Osteocyte (in vitro differentiated cells): ENCODE data around the gene OSBPL3. TPM values are rescaled to one million over a fixed set of nuclear protein-coding genes. Genes with fewer than 3 reads are reported as not detected.

Source experiments
- DNase-seq: peaks from one replicate; pipeline ENCODE4 v3.0.0; 2021; ENCODE audit warnings: mixed read lengths; ENCODE audit not compliant: unreplicated experiment; ENCODE audit errors: extremely low spot score
- H3K27ac Mint-ChIP-seq: one replicate; pipeline ENCODE4 v1.8.0; 2021; ENCODE audit warnings: mild to moderate bottlenecking, mixed read lengths; ENCODE audit not compliant: unreplicated experiment
- H3K27me3 Mint-ChIP-seq: one replicate; pipeline ENCODE4 v1.8.0; 2021; ENCODE audit warnings: mixed read lengths; ENCODE audit not compliant: unreplicated experiment
- H3K36me3 Mint-ChIP-seq: one replicate; pipeline ENCODE4 v1.8.0; 2021; ENCODE audit warnings: mixed read lengths; ENCODE audit not compliant: unreplicated experiment
- H3K4me1 Mint-ChIP-seq: one replicate; pipeline ENCODE4 v1.8.0; 2021; ENCODE audit warnings: mixed read lengths; ENCODE audit not compliant: unreplicated experiment
- H3K4me3 Mint-ChIP-seq: one replicate; pipeline ENCODE4 v1.8.0; 2021; ENCODE audit warnings: mild to moderate bottlenecking, moderate library complexity, mixed read lengths; ENCODE audit not compliant: unreplicated experiment
- H3K9me3 Mint-ChIP-seq: one replicate; pipeline ENCODE4 v1.8.0; 2021; ENCODE audit warnings: mixed read lengths; ENCODE audit not compliant: unreplicated experiment
- total RNA-seq: library from RNA; stranded (reverse); gene quantifications from 2 replicates; pipeline ENCODE4 v1.2.1, GENCODE V29; 2021
- TF ChIP-seq, protein P1 (sequence below): fragments of 200-600 bp; sonication (generic); IDR thresholded peaks from 2 replicates; pipeline ENCODE4 v1.5.0; 2021; ENCODE audit warnings: antibody characterized with exemption, mild to moderate bottlenecking, moderate library complexity

Gene OSBPL3
- total RNA-seq, 1 donor from 2014 or later, result 8.0 TPM

DNA sequence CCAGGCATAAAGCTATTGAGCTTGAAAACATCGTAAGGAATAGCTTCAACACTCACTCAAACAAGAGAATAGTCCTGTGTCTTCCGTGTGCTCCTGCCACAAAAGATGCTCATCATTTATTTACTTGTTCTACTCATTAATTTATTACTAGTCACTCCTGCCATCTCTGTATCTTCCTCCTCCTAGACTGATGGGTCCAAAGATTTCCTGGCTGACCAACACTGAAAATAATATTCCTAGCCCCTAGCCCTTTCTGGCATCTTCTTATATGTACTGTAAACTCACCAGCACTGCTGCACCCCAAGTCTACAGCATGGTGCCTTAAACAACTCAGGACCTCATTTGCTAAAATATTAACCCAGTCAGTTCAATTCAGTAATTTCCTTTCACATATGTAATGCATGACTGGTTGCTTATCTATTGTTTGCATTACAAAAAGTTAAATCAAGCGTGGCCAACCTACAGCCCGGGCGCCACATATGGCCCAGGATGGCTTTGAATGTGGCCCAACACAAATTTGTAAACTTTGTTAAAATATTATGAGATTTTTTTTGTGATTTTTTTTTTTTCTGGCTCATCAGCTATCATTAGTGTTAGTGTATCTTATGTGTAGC, 136.1 kb downstream of the OSBPL3 start:
- no peak for DNase-seq
- H3K4me3 Mint-ChIP-seq, result no peak overlapping the region
- TF ChIP-seq, protein P1, sequence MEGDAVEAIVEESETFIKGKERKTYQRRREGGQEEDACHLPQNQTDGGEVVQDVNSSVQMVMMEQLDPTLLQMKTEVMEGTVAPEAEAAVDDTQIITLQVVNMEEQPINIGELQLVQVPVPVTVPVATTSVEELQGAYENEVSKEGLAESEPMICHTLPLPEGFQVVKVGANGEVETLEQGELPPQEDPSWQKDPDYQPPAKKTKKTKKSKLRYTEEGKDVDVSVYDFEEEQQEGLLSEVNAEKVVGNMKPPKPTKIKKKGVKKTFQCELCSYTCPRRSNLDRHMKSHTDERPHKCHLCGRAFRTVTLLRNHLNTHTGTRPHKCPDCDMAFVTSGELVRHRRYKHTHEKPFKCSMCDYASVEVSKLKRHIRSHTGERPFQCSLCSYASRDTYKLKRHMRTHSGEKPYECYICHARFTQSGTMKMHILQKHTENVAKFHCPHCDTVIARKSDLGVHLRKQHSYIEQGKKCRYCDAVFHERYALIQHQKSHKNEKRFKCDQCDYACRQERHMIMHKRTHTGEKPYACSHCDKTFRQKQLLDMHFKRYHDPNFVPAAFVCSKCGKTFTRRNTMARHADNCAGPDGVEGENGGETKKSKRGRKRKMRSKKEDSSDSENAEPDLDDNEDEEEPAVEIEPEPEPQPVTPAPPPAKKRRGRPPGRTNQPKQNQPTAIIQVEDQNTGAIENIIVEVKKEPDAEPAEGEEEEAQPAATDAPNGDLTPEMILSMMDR, result no peak
- H3K4me1 Mint-ChIP-seq, result peaks cover 3% of the 10 kb centered on the region
- peaks cover under 1% of the 10 kb centered on the region for H3K36me3 Mint-ChIP-seq
- no peak overlapping the region for H3K27ac Mint-ChIP-seq
- H3K27me3 Mint-ChIP-seq, result no peaks in the 10 kb centered on the region
- no peaks in the 10 kb centered on the region for H3K9me3 Mint-ChIP-seq

GRCh38 chr7:24842449-24843241, 137.3 kb downstream of the OSBPL3 start:
- Mint-ChIP-seq H3K4me1 (peaks cover 3% of the 10 kb centered on the region), H3K4me3 (no peak overlapping the region), H3K27ac (no peak overlapping the region), H3K9me3 (no peaks in the 10 kb centered on the region), H3K27me3 (no peaks in the 10 kb centered on the region), H3K36me3 (peaks cover 2% of the 10 kb centered on the region)
- DNase-seq, result no peak
- TF ChIP-seq, protein P1, result no peak

DNA sequence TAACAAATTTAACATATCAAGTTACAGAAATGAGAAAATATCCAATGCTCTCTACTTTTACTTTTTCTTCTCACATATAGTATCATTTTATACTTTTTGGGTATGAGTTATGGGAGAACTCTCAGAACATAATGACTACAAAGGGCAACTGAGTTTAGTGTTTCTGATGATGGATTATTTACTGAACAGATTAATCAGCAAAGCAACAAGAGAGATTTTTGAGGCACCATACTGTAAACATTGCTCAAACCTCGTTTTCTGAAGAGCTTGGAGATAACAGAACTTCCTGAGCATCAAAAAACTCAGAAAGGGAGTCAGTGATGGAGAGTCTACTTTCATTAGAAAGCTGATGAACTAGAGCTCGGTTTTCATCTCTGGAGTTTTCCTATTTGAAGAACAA, 137.9 kb downstream of the OSBPL3 start:
- TF ChIP-seq, protein P1, result no peak
- Mint-ChIP-seq H3K4me1 (peaks cover 3% of the 10 kb centered on the region), H3K27ac (no peak overlapping the region), H3K4me3 (no peak overlapping the region), H3K9me3 (no peaks in the 10 kb centered on the region), H3K36me3 (peaks cover 2% of the 10 kb centered on the region), H3K27me3 (no peaks in the 10 kb centered on the region)
- DNase-seq, result no peak

DNA sequence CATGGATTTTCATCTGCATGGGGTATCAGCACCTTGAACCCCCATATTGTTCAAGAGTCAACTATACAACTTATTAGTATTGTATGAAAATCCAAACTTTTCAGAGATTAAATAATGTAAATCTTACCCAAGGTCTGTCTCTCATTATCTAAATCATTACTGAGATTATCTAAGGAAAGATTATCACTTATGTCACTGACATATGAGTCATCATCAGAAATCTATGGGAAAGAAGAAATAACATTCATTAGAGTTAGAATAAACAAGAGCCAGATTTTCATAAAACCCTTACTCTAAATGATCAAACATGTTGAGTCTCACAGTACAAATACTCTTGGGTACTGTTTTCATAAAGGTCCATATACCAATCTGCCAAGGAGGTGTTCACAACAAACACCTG, 139.4 kb downstream of the OSBPL3 start:
- no peaks in the 10 kb centered on the region for H3K9me3 Mint-ChIP-seq
- no peak overlapping the region for H3K4me3 Mint-ChIP-seq
- H3K36me3 Mint-ChIP-seq, result peaks cover 2% of the 10 kb centered on the region
- no peak for DNase-seq
- no peak overlapping the region for H3K27ac Mint-ChIP-seq
- TF ChIP-seq, protein P1, result no peak
- peaks cover 3% of the 10 kb centered on the region for H3K4me1 Mint-ChIP-seq
- H3K27me3 Mint-ChIP-seq, result no peaks in the 10 kb centered on the region

DNA sequence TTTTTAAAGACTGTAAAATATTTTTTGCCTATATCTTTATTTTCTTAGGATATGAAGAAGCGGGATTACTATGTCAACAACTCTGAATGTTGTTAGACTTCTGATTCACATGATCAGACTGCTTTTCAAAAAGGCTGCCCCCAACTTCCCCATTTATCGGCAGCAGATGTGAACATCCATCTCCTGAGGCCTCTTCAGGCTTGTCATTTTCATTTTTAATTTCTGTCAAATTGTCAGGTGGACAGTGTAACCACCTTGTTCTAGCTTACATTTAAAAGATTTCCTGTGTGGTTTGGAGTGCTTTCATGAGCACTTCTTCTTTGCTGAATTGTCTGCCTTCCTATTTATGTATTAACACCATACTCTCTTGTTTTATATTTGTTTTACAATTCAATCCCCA, 143.9 kb downstream of the OSBPL3 start:
- DNase-seq, result no peak
- H3K9me3 Mint-ChIP-seq, result no peaks in the 10 kb centered on the region
- H3K4me3 Mint-ChIP-seq, result no peak overlapping the region
- H3K36me3 Mint-ChIP-seq, result peaks cover 2% of the 10 kb centered on the region
- H3K27ac Mint-ChIP-seq, result no peak overlapping the region
- TF ChIP-seq, protein P1, result no peak
- H3K27me3 Mint-ChIP-seq, result no peaks in the 10 kb centered on the region
- peaks cover 10% of the 10 kb centered on the region for H3K4me1 Mint-ChIP-seq
